Activated naive CD4-positive, alpha-beta T cell treated with anti-CD3 and anti-CD28 coated beads, Interleukin-2, amount 50 U/mL, for 72 hours (primary cell): Measurements from ENCODE around the gene SMARCD1. TPM values are rescaled to one million over a fixed set of nuclear protein-coding genes. Genes with fewer than 3 reads are reported as not detected.
"Not testable (repeated sequence)": the region's sequence is repeated elsewhere in the genome, so short reads cannot be mapped to it uniquely, and the experiment has no call there.

ENCODE experiments used
- ATAC-seq, 2 donors: fragments of 150-1000 bp; cut with Tn5 transposase; 2 replicates each; pipeline ENCODE4 v1.10.0; 2021; ENCODE audit warnings: mild to moderate bottlenecking in 2 of 2, moderate library complexity in 2 of 2
- DNase-seq, 2 donors: peaks; one replicate each; pipeline ENCODE4 v3.0.0; 2021 to 2022; ENCODE audit warnings: low spot score in 2 of 2
- H3K27ac Mint-ChIP-seq, 2 donors: one replicate each; pipeline ENCODE4 v1.8.0; 2022; ENCODE audit warnings: mild to moderate bottlenecking in 2 of 2, mixed read lengths in 2 of 2
- H3K36me3 Mint-ChIP-seq, 2 donors: one replicate each; pipeline ENCODE4 v1.8.0; 2022; ENCODE audit warnings: mixed read lengths in 2 of 2
- H3K9me3 Mint-ChIP-seq, 2 donors: one replicate each; pipeline ENCODE4 v1.8.0; 2022; ENCODE audit warnings: mixed read lengths in 2 of 2
- total RNA-seq, 2 donors: library from RNA; stranded (reverse); gene quantifications; one replicate each; pipeline ENCODE4 v1.2.3, GENCODE V29; 2022

SMARCD1 gene
- total RNA-seq, 2 donors from 2014 or later, result 33.8 to 51.2 TPM

DNA sequence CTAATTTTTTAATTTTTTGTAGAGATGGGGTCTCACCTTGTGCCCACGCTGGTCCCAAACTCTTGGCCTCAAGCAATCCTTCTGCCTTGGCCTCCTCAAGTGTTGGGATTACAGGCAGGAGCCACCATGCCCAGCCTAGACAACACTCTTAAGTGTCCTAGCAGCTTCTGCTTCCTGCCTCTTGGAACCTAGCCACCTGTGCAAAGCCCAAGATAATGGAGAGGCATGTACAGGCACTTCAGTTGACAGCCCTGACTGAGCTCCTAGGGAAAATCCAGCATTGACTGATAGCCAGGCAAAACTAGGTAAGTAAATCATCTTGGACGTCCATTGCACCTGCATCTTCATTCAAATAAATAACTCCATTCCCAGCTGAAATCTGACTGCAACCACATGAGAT lies 42.4 kb downstream of the SMARCD1 start:
- Mint-ChIP-seq H3K36me3 (peaks cover 5 to 6% of the 10 kb centered on the region in 2 donors), H3K27ac (peak overlapping the region in 1 of 2 donors; percentile 54), H3K9me3 (no peaks in the 10 kb centered on the region)
- ATAC-seq, result no peak
- DNase-seq, result no peak

- Mint-ChIP-seq H3K9me3 (no peaks in the 10 kb centered on the region), H3K27ac (peak overlapping the region in 1 of 2 donors; percentile 73), H3K36me3 (peaks cover 6 to 9% of the 10 kb centered on the region in 2 donors)
- ATAC-seq (no peak), DNase-seq (no peak)
Measured at GRCh38 chr12:50129290-50129689, 44.1 kb downstream of the SMARCD1 start.

- peak; percentile 68 to 76 for ATAC-seq
- no peak for DNase-seq
- Mint-ChIP-seq H3K9me3 (no peaks in the 10 kb centered on the region), H3K36me3 (peaks cover 6 to 9% of the 10 kb centered on the region in 2 donors), H3K27ac (peak overlapping the region; percentile 34 to 84)
Measured at GRCh38 chr12:50132505-50133135, 47.5 kb downstream of the SMARCD1 start.

DNA sequence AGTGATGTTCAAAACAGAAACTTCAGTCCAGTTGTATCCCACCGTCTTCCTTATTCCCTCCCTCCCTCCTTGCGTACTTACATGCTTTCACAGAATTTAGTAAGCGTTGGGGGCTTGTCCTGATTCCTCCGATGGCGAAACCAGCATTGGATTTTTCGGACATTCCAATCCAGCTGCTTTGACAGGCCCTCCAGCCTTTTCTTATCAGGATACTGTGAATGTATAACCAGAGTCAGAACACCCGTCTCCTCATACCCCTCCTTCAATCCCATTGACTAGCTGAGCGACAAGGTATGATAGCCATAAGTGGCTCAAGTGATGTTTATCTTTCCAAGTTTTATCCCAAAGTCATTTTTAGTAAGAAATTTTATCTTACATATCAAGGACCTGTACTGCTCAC lies 57.9 kb downstream of the SMARCD1 start:
- H3K9me3 Mint-ChIP-seq, result no peaks in the 10 kb centered on the region
- H3K27ac Mint-ChIP-seq, result no peak overlapping the region
- DNase-seq (no peak), ATAC-seq (no peak)
- H3K36me3 Mint-ChIP-seq, result peaks cover 4 to 7% of the 10 kb centered on the region in 2 donors

GRCh38 chr12:50145439-50145838 lies 60.3 kb downstream of the SMARCD1 start:
- ATAC-seq (no peak), DNase-seq (no peak)
- Mint-ChIP-seq H3K27ac (no peak overlapping the region), H3K9me3 (no peaks in the 10 kb centered on the region), H3K36me3 (peaks cover 4 to 7% of the 10 kb centered on the region in 2 donors)

DNA sequence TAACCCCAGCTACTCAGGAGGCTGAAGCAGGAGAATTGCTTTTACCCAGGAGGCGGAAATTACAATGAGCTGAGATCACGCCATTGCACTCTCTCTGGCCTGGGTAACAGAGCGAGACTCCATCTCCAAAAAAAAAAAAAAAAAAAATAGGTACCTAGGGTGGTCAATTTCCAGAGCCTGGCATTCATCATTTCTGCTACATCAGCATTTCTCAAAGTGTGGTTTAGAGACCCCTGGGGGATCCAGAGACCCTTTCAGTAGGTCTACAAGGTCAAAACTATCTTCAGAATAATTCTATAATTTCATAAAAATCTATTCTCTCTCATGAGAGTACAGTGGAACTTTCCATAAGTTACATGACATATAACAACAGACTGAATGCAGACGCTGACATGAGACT lies 62.1 kb downstream of the SMARCD1 start:
- Mint-ChIP-seq H3K27ac (no peak overlapping the region), H3K36me3 (no peaks in the 10 kb centered on the region), H3K9me3 (no peaks in the 10 kb centered on the region)
- DNase-seq (no peak), ATAC-seq (no peak)

DNA sequence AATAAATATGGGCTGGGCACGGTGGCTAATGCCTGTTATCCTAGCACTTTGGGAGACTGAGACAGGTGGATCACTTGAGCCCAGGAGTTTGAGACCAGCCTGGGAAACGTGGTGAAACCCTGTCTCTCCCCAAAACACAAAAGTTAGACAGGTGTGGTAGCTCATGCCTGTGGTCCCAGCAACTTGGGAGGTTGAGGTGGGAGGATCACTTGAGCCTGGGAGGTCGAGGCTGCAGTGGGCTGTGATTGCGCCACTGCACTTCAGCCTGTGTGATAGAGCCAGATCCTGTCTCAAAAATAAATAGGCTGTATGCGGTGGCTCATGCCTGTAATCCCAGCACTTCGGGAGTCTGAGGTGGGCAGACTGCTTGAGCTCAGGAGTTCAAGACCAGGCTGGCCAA lies 62.9 kb downstream of the SMARCD1 start:
- DNase-seq, ATAC-seq, H3K27ac Mint-ChIP-seq, H3K36me3 Mint-ChIP-seq, H3K9me3 Mint-ChIP-seq: not testable (repeated sequence)

GRCh38 chr12:50149311-50149710 lies 64.2 kb downstream of the SMARCD1 start:
- Mint-ChIP-seq H3K36me3 (no peaks in the 10 kb centered on the region), H3K9me3 (no peaks in the 10 kb centered on the region), H3K27ac (peak overlapping the region; percentile 48 to 59)
- peak; percentile 44 to 81 for ATAC-seq
- DNase-seq, result no peak

Other genes starting within 250 kb of the SMARCD1 start
- gene BCDIN3D, start 242.2 kb upstream of the SMARCD1 start, total RNA-seq, result 1 to 10 TPM; 2.5 to 5.4 TPM
- gene FAIM2, start 181.4 kb upstream of the SMARCD1 start, total RNA-seq, result under 1 TPM; 0.52 to 0.78 TPM
- gene AQP2, start 134.6 kb upstream of the SMARCD1 start, total RNA-seq, result not detected
- not detected for gene AQP5, start 123.5 kb upstream of the SMARCD1 start, total RNA-seq
- gene AQP6, start 112.4 kb upstream of the SMARCD1 start, total RNA-seq, result not detected
- gene RACGAP1, start 59.8 kb upstream of the SMARCD1 start, total RNA-seq, result 100 to 1,000 TPM; 109 to 195 TPM
- gene ASIC1, start 27.7 kb upstream of the SMARCD1 start, total RNA-seq, result 10 to 100 TPM in 1 of 2 donors, 1 to 10 TPM in 1; 2.8 to 11.7 TPM
- under 1 TPM; 0.35 to 0.46 TPM for gene GPD1, start 18.7 kb downstream of the SMARCD1 start, total RNA-seq
- 10 to 100 TPM; 46.0 to 48.5 TPM for gene COX14, start 26.9 kb downstream of the SMARCD1 start, total RNA-seq
- gene CERS5, start 82.0 kb downstream of the SMARCD1 start, total RNA-seq, result 10 to 100 TPM; 50.1 to 71.1 TPM
- 10 to 100 TPM; 36.2 to 45.6 TPM for gene LIMA1, start 198.2 kb downstream of the SMARCD1 start, total RNA-seq